PC-9 (cell line): ENCODE data around the gene CC2D2A.

ENCODE experiments used
- EZH2 ChIP-seq: fragments of 200-600 bp; sonication (generic); IDR thresholded peaks from 2 replicates; pipeline ENCODE4 v1.8.0; 2017; ENCODE audit warnings: antibody characterized with exemption, low read depth
- TF ChIP-seq, protein P1 (sequence below): fragments of 200-600 bp; sonication (generic); conservative IDR thresholded peaks from 2 replicates; pipeline ENCODE4 v1.6.1; 2017; ENCODE audit warnings: mixed run types, antibody characterized with exemption, mild to moderate bottlenecking, moderate library complexity

DNA sequence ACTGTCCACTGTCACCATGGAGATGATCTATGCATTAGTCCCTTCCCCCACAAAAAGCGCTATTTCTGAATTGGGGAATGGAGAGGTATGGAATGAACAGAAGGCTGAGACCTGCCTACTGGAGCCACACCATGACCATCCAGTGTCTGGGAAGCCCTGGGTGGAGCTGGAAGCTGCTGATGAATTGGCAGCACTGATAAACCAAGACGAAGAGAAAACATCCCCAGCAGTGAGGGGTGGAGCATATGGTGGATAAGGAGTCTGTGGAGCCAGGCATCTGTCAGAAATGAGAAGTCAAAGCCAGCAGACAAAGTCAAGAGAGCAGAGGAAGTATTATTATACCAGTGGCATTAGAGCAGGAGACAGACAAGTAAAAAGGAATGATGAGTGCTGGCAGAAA is 13.2 kb downstream of the CC2D2A start:
- TF ChIP-seq, protein P1, sequence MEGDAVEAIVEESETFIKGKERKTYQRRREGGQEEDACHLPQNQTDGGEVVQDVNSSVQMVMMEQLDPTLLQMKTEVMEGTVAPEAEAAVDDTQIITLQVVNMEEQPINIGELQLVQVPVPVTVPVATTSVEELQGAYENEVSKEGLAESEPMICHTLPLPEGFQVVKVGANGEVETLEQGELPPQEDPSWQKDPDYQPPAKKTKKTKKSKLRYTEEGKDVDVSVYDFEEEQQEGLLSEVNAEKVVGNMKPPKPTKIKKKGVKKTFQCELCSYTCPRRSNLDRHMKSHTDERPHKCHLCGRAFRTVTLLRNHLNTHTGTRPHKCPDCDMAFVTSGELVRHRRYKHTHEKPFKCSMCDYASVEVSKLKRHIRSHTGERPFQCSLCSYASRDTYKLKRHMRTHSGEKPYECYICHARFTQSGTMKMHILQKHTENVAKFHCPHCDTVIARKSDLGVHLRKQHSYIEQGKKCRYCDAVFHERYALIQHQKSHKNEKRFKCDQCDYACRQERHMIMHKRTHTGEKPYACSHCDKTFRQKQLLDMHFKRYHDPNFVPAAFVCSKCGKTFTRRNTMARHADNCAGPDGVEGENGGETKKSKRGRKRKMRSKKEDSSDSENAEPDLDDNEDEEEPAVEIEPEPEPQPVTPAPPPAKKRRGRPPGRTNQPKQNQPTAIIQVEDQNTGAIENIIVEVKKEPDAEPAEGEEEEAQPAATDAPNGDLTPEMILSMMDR, result no peak
- no peak for TF ChIP-seq EZH2
